CD4-positive, alpha-beta T cell treated with Interleukin-10 for 1 hour (primary cell): Measurements from ENCODE around the gene LIAS.
"Not testable (repeated sequence)": the region's sequence is repeated elsewhere in the genome, so short reads cannot be mapped to it uniquely, and the experiment has no call there.

Experiments
- DNase-seq: peaks from one replicate; pipeline ENCODE4 v3.0.0-alpha.2; 2020

The LIAS gene

GRCh38 chr4:39453738-39454137, 5.1 kb upstream of the LIAS start:
- no peak for DNase-seq

GRCh38 chr4:39455486-39455885, 3.4 kb upstream of the LIAS start:
- DNase-seq = no peak

- no peak for DNase-seq
Observed at GRCh38 chr4:39456946-39457763, 1.7 kb upstream of the LIAS start.

- not testable (repeated sequence) for DNase-seq
Observed at GRCh38 chr4:39458161-39458504, 723 bp upstream of the LIAS start.

GRCh38 chr4:39464886-39465501, 6.1 kb downstream of the LIAS start:
- no peak for DNase-seq

- no peak for DNase-seq
Observed at GRCh38 chr4:39466747-39467146, 7.9 kb downstream of the LIAS start.

GRCh38 chr4:39467464-39467863, 8.6 kb downstream of the LIAS start:
- DNase-seq = no peak

- peak; percentile 62 for DNase-seq
Observed at GRCh38 chr4:39469429-39470077, 10.7 kb downstream of the LIAS start.

GRCh38 chr4:39470402-39470801, 11.5 kb downstream of the LIAS start:
- DNase-seq = no peak

- DNase-seq = no peak
Observed at GRCh38 chr4:39472396-39472795, 13.5 kb downstream of the LIAS start.

GRCh38 chr4:39476187-39476895, 17.5 kb downstream of the LIAS start:
- no peak for DNase-seq

GRCh38 chr4:39480251-39480650, 21.4 kb downstream of the LIAS start:
- no peak for DNase-seq

GRCh38 chr4:39480902-39481695, 22.2 kb downstream of the LIAS start:
- DNase-seq = no peak

- no peak for DNase-seq
Observed at GRCh38 chr4:39484582-39485272, 25.9 kb downstream of the LIAS start.

- no peak for DNase-seq
Observed at GRCh38 chr4:39486221-39486804, 27.5 kb downstream of the LIAS start.

GRCh38 chr4:39490322-39490721, 31.5 kb downstream of the LIAS start:
- no peak for DNase-seq

- no peak for DNase-seq
Observed at GRCh38 chr4:39494354-39494753, 35.5 kb downstream of the LIAS start.

- no peak for DNase-seq
Observed at GRCh38 chr4:39495446-39496213, 36.8 kb downstream of the LIAS start.

- DNase-seq = no peak
Observed at GRCh38 chr4:39497909-39498726, 39.3 kb downstream of the LIAS start.

- no peak for DNase-seq
Observed at GRCh38 chr4:39498727-39499020, 39.8 kb downstream of the LIAS start.
